Kasumi-1 (cell line): ENCODE data around the gene RAB24.
"Not testable (repeated sequence)": the region's sequence is repeated elsewhere in the genome, so short reads cannot be mapped to it uniquely, and the experiment has no call there.

Source experiments
- DNase-seq, 2 experiments: peaks; one replicate each; lab custom pipeline; 2025; lab: John Stamatoyannopoulos, UW

Gene RAB24

DNA sequence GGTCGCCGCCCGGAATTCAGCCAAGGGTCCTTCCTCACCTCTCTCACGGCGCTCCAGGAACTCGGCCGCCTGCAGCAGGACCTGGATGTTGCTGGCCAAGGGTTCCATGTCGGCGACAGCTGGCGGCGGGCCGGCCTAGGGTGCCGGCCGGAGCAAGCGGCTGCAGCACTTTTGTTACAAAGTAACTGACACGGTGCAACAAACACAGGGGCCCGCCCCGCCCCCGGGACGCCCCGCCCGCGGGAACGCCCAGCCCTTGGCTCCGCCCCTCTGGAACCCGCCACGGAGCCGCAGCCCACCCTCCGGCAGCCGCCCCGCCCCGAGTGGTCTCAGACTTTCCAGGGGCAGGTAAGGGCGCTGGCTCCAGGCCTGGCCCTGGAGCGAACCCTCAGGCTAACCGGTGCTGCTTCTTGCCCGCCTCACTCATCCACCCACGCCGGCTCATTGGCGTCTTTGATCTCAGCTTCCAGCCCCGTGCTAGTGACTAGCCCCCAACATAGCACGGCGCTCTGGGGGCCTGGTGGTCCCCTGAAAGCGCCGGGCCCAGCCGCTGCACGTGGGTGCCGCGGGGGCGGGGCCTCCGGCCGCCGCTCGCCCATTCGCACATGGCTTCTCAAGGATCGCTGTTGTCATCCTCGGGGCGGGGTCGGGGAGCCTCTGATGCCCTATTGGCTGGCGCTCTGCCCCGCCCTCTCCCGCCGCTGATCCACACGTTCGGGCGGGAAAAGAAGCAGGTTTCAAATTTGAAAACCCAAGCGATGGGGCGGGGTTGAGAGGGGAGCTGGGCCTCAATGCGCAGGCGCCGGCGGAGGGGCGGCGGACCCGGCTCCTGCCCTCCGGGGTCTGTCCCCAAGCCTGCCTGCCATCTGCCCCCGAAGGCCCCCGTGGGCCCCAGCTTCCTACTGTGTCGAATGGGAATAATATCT lies 8.5 kb upstream of the RAB24 start, which contains the start of gene MXD3:
Gene MXD3 (minus strand): TSS at position 176 of the 926 bp plus-strand sequence. CDS start 68 bp downstream, at position 108.
- DNase-seq = peak; percentile 97

DNA sequence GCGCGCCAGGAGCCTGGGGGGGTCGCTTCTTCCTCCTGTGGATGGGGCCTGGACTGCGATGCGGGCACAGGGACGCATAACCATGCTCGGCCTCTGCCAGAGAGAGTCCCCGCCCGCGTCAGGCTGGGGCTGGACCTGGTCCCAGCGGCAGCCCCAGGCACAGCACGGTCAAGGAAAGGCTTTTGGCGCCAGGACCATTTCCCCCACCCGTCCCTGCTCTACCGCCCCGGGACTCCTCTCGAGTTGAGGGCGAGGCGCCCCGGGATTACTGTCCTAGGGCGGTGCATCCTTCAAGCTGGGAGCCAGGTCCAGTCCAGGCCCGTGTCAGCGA lies 7.8 kb upstream of the RAB24 start:
- DNase-seq = no peak

DNA sequence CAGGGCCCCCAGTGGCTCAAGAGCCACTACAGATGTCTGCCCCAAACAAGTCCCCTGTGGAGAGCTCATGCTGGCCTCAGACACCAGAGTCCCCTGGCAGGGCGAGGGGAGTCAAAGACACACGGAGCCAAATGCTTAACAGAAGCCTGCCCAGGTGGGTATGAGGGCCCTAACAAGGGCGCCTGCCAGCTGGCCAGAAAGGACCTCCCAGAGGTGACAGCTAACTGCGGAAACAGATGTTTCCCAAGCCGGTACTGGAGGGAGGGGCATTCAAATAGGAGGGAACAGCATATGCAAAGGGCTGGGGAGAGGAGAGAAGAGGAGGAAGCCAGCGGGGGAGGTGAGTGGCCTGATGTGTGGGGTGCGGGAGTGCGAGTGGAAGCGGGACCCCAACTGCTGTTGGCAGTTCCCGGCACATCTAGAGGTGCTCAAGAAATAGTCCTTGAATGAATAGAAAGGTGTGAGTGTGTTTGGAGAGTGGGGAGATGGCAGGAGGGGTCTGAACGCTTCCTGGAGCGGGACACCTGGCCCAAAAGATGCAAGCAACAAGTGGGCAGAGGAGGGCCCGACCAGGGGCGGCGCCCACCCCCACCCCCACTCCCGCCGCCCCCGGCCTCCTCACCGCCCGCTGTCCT lies 7.4 kb upstream of the RAB24 start:
- peak; percentile 90 to 91 for DNase-seq

GRCh38 chr5:177310332-177310731 lies 6.8 kb upstream of the RAB24 start:
- DNase-seq = no peak

GRCh38 chr5:177309351-177310191 lies 6.1 kb upstream of the RAB24 start:
- DNase-seq = peak; percentile 27 to 30

GRCh38 chr5:177308740-177309139 lies 5.2 kb upstream of the RAB24 start:
- no peak for DNase-seq

GRCh38 chr5:177307544-177308363 lies 4.2 kb upstream of the RAB24 start:
- peak in 1 of 2 experiments; percentile 20 for DNase-seq

GRCh38 chr5:177306674-177307543 lies 3.4 kb upstream of the RAB24 start:
- DNase-seq = peak; percentile 95 to 96

DNA sequence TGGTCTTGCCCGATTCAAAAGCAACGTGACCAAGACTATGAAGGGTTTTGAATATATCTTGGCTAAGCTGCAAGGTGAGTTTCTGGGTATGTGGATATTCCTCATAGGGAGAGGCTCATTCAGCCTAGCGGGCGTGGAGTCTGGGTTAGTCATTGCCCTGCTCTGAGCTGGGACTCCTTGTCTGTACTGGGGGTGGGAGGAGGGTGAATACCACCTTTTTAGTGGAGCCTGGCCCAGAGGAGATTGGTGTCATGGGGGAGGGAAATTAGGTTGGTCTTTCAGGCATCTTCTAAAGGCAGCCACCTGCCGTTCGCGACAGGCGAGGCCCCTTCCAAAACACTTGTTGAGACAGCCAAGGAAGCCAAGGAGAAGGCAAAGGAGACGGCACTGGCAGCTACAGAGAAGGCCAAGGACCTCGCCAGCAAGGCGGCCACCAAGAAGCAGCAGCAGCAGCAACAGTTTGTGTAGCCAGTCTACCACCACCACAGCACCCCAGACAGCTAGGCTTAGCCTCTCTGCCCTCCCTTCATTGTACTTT lies 2.7 kb upstream of the RAB24 start:
- not testable (repeated sequence) for DNase-seq

- no peak for DNase-seq
Measured at GRCh38 chr5:177304392-177305119, 1.0 kb upstream of the RAB24 start.

DNA sequence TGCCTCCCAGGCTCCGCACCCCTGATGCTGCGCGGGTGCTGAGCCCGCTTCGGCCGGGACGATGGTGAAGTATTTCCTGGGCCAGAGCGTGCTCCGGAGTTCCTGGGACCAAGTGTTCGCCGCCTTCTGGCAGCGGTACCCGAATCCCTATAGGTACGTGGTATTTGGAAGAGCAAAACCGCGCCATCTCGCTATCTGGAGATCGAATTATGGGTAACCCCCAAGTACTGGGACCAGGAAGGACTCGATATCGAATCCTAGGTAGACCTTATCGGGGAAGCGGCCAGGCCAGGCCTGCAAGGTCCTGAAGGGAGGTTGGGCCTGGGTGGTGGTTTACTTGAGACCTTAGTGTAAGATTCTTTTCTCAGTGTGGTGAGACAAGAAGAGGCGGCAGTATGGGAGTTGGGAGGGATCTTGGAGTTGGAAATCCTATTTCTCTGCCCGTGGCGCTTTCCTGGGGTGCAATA lies 439 bp upstream of the RAB24 start:
- DNase-seq = no peak

DNA sequence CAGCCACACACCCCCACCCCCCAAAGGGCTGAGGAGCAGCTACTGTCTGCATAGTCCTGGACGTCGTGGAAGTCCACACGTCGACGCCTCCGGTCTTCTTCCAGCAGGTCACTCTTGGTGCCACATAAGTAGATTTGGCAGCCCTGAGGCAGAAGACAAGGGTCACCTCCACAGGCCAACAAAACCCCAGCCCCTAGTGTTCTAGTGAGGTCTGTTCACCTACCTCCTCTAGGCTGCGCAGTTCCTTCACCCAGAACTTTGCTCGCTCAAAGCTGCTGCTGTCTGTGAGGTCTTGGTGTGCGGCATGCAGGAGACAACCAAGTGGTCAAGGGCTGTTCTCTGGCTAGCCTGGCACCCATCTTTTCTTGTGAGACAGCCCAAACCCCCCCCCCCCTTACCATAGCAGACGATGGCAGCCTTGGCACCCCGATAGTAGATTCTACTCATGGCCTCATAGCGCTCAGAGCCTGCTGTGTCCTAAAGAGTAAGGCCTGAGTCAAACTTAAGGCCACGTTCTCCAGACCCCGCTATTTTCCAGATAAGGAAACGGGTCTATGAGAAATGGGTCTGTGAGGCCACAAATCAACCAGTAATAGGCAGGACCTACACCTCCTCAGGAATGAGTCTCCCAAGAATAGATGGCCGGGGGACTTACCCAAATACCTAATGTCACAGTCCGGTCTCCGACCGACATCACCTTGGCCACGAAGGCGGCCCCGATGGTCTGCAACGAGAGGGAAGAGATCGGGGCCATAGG lies 987 bp downstream of the RAB24 start:
- no peak for DNase-seq

- DNase-seq = no peak
Measured at GRCh38 chr5:177301503-177302165, 1.9 kb downstream of the RAB24 start.

DNA sequence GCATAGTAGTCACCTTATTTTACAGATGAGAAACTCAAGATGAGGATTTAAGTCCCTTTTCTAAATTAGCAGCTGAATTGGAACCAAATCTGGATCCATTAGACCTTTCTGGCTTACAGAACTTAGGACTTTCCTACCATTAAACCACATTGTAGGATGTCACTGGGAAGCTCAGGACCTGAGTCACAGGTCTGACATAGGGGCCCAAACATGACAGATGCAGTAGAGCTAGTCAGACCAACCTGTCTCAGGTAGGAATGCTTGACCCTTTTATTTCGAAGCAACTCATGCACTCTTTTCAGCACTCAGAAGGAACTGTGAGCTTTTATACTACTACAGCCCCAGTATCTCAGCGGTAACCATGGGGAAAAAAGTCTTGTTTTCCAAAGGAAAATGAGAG lies 2.6 kb downstream of the RAB24 start:
- no peak for DNase-seq

DNA sequence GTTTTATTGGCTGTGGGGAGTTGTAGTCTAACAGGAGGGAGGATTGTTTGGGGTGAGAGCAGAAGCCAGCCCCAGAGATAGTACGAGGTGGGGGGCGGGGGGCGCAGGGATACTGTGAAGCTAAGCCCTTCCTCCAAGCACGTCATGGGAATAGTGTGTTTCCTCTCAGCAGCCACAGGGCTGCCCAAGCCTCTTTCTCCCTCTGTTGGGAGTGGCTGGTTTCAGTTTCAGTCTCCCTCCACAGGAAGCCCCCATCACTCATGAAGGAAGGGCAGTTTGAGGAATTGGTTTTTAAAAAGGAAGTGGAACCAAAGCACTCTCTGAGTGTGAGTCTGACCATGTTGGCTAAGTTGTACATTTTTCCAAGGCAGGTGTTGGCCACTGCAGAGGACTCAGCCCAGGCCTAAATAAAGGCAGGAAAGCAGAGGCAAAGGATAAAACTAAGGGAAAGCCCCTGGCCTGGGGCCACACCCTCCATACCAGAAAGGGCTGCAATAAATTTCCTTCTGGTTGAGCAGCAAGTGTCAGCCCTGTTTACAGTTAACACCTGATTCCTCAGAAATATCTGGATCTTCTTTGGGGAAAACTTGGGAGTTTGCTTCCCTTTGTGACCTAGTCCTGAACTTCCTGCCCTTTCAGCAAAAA lies 3.2 kb downstream of the RAB24 start:
- DNase-seq = peak; percentile 97

DNA sequence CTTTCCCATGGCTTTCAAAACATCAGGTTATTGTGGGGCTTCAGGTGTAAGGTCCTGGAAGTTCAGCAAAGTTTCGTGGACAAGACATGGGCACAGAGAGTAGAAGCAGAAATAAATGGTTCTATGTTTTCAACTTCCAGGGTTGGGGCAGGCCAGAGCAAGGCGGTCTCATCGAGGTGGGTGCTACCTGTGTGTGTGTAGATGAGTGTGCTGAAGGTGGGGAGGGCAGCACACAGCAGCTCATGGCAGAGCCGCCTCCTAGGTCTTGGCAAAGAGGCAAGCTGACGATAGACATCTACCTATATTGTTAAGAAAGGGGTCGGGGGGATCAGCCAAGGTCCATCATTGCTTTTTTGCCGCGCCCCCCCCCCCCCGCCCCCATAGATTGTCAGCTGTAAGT lies 3.8 kb downstream of the RAB24 start:
- no peak for DNase-seq

GRCh38 chr5:177297922-177298321 lies 5.6 kb downstream of the RAB24 start:
- DNase-seq = no peak

DNA sequence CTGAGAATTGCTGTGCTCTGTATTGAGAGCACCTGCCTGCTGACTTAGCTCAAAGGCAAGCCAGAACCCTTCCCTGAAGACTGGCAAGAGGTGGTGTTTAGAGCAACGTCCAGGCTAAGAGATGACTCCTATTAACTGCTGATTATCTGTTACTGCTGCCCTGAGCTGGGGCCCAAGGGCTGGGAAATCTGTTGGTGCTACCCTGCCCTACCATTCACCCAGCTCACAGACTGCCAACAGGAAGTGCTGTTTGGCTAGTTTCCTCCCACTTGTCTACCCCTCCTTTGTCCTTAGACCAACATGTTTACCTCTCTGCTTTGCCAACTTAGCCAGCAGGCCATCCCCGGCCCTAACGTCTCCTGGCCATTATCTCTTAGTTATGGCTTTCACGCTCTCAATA lies 6.9 kb downstream of the RAB24 start:
- DNase-seq = peak in 1 of 2 experiments; percentile 14
